HT1080 (cell line): ENCODE measurements around the gene ZYX. TPM values are rescaled to one million over a fixed set of nuclear protein-coding genes. Genes with fewer than 3 reads are reported as not detected.

Experiments
- small RNA-seq: library from RNA; depleted of rRNA; stranded (forward); fragments of <200 nt; gene quantifications from one replicate; pipeline ENCODE3, GENCODE V24; 2014
- total RNA-seq: library from RNA; depleted of rRNA; stranded (reverse); fragments of >200 nt; shearing (Covaris generic); gene quantifications from 2 replicates; pipeline ENCODE4 v1.2.3, GENCODE V29; 2014; rRNA removed

The ZYX gene
- total RNA-seq, 1 experiment from 2014 or later, result 165 TPM

Small RNAs within 50 kb of the gene (small RNA-seq; reads per million reads assigned to genes)
- 0.09 reads per million for gene MIR6892

Other genes starting within 250 kb of the ZYX start
- not detected in 2 replicates for gene PIP, start 249.3 kb upstream of the ZYX start, total RNA-seq
- not detected in 2 replicates for gene TAS2R39, start 197.9 kb upstream of the ZYX start, total RNA-seq
- not detected in 2 replicates for gene TAS2R40, start 159.3 kb upstream of the ZYX start, total RNA-seq
- gene GSTK1, start 117.9 kb upstream of the ZYX start, total RNA-seq, result 90.4 and 91.5 TPM in 2 replicates
- not detected in 2 replicates for gene TMEM139, start 96.4 kb upstream of the ZYX start, total RNA-seq
- gene CASP2, start 93.0 kb upstream of the ZYX start, total RNA-seq, result 7.0 and 12.6 TPM in 2 replicates
- gene CLCN1, start 65.2 kb upstream of the ZYX start, total RNA-seq, result not detected in 2 replicates
- gene FAM131B, start 18.6 kb upstream of the ZYX start, total RNA-seq, result 4.7 and 7.0 TPM in 2 replicates
- 0.31 TPM in 1 of 2 replicates, not detected in the other for gene EPHA1, start 27.5 kb downstream of the ZYX start, total RNA-seq
- not detected in 2 replicates for gene TAS2R60, start 62.1 kb downstream of the ZYX start, total RNA-seq
- not detected in 2 replicates for gene TAS2R41, start 96.5 kb downstream of the ZYX start, total RNA-seq
- gene CTAGE15, start 190.5 kb downstream of the ZYX start, total RNA-seq, result not detected in 2 replicates
- gene TCAF2, start 239.6 kb downstream of the ZYX start, total RNA-seq, result 3.1 and 3.3 TPM in 2 replicates